Liver (tissue), 9 donors: ENCODE results near the gene ATF7. TPM values are rescaled to one million over a fixed set of nuclear protein-coding genes. Genes with fewer than 3 reads are reported as not detected.

ENCODE experiments used
- DNase-seq: peaks from one replicate; pipeline ENCODE4 v3.0.0-alpha.2; 2017; ENCODE audit warnings: low spot score
- H3K27ac ChIP-seq, 2 donors: one replicate each; pipeline ENCODE4 v1.7.0; 2013; ENCODE audit warnings: inconsistent platforms in 2 of 2, low read length in 2 of 2, control low read depth in 1 of 2, low read depth in 1 of 2, mild to moderate bottlenecking in 1 of 2
- H3K27me3 ChIP-seq, 4 donors: one replicate each; pipeline versions ENCODE4 v1.6.1 to v1.7.0; 2013; ENCODE audit warnings: low read length in 3 of 4, inconsistent platforms in 1 of 4, mild to moderate bottlenecking in 1 of 4, moderate library complexity in 1 of 4; ENCODE audit not compliant: control insufficient read depth in 4 of 4, insufficient read depth in 4 of 4
- H3K36me3 ChIP-seq, 4 donors: one replicate each; pipeline versions ENCODE4 v1.6.1 to v1.7.0; 2013; ENCODE audit warnings: low read length in 3 of 4, mild to moderate bottlenecking in 3 of 4, low read depth in 1 of 4, moderate library complexity in 1 of 4; ENCODE audit not compliant: control insufficient read depth in 4 of 4, insufficient read depth in 3 of 4
- H3K4me1 ChIP-seq, 4 donors: one replicate each; pipeline versions ENCODE4 v1.6.1 to v1.7.0; 2013; ENCODE audit warnings: low read length in 3 of 4, mild to moderate bottlenecking in 3 of 4, moderate library complexity in 1 of 4; ENCODE audit not compliant: control insufficient read depth in 4 of 4, insufficient read depth in 4 of 4
- H3K4me3 ChIP-seq, 3 donors: one replicate each; pipeline versions ENCODE4 v1.6.1 to v1.7.0; 2013; ENCODE audit warnings: low read length in 3 of 3, control low read depth in 1 of 3, low read depth in 1 of 3, mild to moderate bottlenecking in 1 of 3
- H3K9ac ChIP-seq, 2 donors: one replicate each; pipeline ENCODE4 v1.7.0; 2013; ENCODE audit warnings: low read length in 2 of 2, mild to moderate bottlenecking in 2 of 2, moderate library complexity in 2 of 2, control low read depth in 1 of 2, low read depth in 1 of 2
- H3K9me3 ChIP-seq, 4 donors: one replicate each; pipeline versions ENCODE4 v1.6.1 to v1.7.0; 2013; ENCODE audit warnings: low read length in 3 of 4; ENCODE audit not compliant: control insufficient read depth in 4 of 4
- FOXA1 ChIP-seq: IDR thresholded peaks from 2 replicates; pipeline ENCODE4 v1.6.1; 2016; ENCODE audit warnings: antibody characterized with exemption
- HNF4A ChIP-seq, 2 donors: conservative IDR thresholded peaks; 2 replicates each; pipeline ENCODE4 v1.6.1; 2016; ENCODE audit warnings: antibody characterized with exemption in 2 of 2, mild to moderate bottlenecking in 2 of 2
- HNF4G ChIP-seq: IDR thresholded peaks from 2 replicates; pipeline ENCODE4 v1.6.1; 2016; ENCODE audit warnings: antibody characterized with exemption
- JUND ChIP-seq, 2 donors: IDR thresholded peaks; 2 replicates each; pipeline ENCODE4 v1.6.1; 2016; ENCODE audit warnings: antibody characterized with exemption in 2 of 2
- RAD21 ChIP-seq, 2 donors: IDR thresholded peaks; 2 replicates each; pipeline ENCODE4 v1.6.1; 2016; ENCODE audit warnings: antibody characterized with exemption in 2 of 2, mild to moderate bottlenecking in 2 of 2
- RXRA ChIP-seq, 2 donors: IDR thresholded peaks; 2 replicates each; pipeline ENCODE4 v1.6.1; 2017 to 2018; ENCODE audit warnings: antibody characterized with exemption in 2 of 2, mild to moderate bottlenecking in 1 of 2
- SP1 ChIP-seq: IDR thresholded peaks from 2 replicates; pipeline ENCODE4 v1.6.1; 2018; ENCODE audit warnings: antibody characterized with exemption, mild to moderate bottlenecking
- TAF1 ChIP-seq: conservative IDR thresholded peaks from 2 replicates; pipeline ENCODE4 v1.6.1; 2016; ENCODE audit warnings: antibody characterized with exemption, mild to moderate bottlenecking
- YY1 ChIP-seq: IDR thresholded peaks from 2 replicates; pipeline ENCODE4 v1.6.1; 2016; ENCODE audit warnings: antibody characterized with exemption, mild to moderate bottlenecking
- WGBS: extraction: QIAGEN DNeasy Blood & Tissue Kit; methylation state at CpG from one replicate; pipeline ENCODE4 v1.1.7; 2013; 5-methylcytosine and 5-hydroxymethylcytosine counted together
- polyA plus RNA-seq, 2 donors: library from polyadenylated mRNA; stranded (reverse) in 1 of 2; unstranded in 1 of 2; fragments of 200-250 nt in 1 of 2; fragments of >200 nt in 1 of 2; fragmentation: Nextera tagmentation in 1 of 2; extraction: Ambion mirVana in 1 of 2; gene quantifications; one replicate each; pipeline versions ENCODE4 v1.2.1 to v1.2.3, GENCODE V29; 2013 to 2015
- total RNA-seq, 2 donors: library from RNA; depleted of rRNA; stranded (reverse); fragments of >200 nt; gene quantifications; one replicate each; pipeline ENCODE4 v1.2.3, GENCODE V29; 2014
- TF ChIP-seq, protein P1 (sequence below): fragments of 150-350 bp; IDR thresholded peaks from 2 replicates; pipeline ENCODE4 v1.5.1; 2017; ENCODE audit warnings: improper control_type of control experiment, low read depth, low read length; ENCODE audit not compliant: missing input control
- TF ChIP-seq, protein P2 (sequence below): IDR thresholded peaks from 2 replicates; pipeline ENCODE4 v1.6.1; 2016; ENCODE audit warnings: antibody characterized with exemption
- TF ChIP-seq, protein P3 (sequence below): IDR thresholded peaks from 2 replicates; pipeline ENCODE4 v1.6.1; 2016; ENCODE audit warnings: antibody characterized with exemption
- TF ChIP-seq, protein P4 (sequence below): IDR thresholded peaks from 2 replicates; pipeline ENCODE4 v1.6.1; 2016; ENCODE audit warnings: antibody characterized with exemption, mild to moderate bottlenecking
- donor health status: healthy.
- donor health status: healthy.
- donor health status: healthy.
- donor health status: healthy.
- donor health status: healthy.

Gene ATF7
- total and polyA plus RNA-seq, 4 donors, result 5.3 to 14.5 (median 9.9) TPM

DNA sequence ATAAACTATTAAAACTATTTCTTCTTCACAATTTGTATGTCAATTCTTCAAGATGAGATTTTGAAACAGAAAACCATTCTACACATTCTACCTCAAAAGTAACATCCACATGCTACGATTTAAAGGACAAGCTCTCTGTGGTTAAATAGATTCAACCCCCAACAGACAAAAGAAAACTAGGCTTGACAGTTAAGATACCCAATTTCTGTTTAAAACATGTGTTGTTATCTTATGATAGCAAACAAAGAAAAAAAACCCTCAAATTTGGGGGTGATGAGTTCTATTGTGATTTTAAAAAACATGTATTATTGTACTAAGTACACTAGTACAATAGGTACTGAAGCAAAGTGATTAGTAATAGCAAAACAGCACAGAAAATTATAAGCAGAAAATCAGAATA, 33.8 kb downstream of the ATF7 start (continued):
- TF ChIP-seq, protein P1, sequence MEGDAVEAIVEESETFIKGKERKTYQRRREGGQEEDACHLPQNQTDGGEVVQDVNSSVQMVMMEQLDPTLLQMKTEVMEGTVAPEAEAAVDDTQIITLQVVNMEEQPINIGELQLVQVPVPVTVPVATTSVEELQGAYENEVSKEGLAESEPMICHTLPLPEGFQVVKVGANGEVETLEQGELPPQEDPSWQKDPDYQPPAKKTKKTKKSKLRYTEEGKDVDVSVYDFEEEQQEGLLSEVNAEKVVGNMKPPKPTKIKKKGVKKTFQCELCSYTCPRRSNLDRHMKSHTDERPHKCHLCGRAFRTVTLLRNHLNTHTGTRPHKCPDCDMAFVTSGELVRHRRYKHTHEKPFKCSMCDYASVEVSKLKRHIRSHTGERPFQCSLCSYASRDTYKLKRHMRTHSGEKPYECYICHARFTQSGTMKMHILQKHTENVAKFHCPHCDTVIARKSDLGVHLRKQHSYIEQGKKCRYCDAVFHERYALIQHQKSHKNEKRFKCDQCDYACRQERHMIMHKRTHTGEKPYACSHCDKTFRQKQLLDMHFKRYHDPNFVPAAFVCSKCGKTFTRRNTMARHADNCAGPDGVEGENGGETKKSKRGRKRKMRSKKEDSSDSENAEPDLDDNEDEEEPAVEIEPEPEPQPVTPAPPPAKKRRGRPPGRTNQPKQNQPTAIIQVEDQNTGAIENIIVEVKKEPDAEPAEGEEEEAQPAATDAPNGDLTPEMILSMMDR, result no peak
- no peak for TF ChIP-seq FOXA1

DNA sequence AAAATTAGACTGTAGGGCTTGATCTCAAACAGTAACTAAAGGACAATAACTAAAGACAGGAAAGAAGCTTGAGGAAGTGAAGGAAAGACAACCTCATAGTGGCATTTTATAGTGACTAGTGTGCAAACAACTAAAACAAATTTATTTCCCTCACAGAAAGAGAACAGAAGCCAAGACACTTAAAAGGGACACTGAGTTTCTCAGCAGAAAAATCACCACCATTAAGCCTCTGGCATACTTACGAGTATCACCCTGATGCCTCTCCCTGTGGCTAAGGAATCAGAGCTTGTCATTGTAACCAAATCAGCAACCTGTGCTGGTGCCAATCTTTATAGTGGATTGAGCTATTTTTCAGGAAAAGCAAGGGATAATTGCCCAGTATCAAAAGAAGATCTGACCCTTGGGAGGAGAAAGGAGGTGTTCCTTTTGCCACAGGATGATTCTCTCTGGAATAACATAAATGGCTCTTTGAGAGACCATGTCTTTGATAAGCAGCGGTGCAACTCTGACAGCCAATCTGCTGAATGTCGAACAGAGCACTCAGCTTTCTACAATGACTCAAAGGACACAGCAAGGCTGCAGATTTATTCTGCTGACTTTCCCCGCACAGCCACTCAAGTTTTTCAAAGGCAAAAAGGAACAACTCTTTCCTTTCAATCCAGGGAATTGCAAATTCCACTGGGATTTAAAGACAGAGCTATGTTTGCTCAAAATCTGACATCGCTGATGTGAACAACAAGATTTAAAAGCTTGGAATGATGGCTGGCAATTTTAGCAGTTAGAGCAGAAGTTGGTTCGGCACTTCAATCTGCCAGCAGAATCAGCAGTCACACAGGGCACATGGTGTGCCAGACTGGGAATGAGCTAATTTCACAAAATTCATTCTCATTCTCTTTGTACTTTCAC, 34.6 kb downstream of the ATF7 start:
- H3K4me3 ChIP-seq, result no peak overlapping the region
- WGBS, result 72% methylated on average over 6 of the region's 6 CpGs
- H3K36me3 ChIP-seq, result no peaks in the 10 kb centered on the region
- H3K27me3 ChIP-seq, result no peaks in the 10 kb centered on the region
- peaks cover 0 to 16% (median 8%) of the 10 kb centered on the region in 4 donors for H3K4me1 ChIP-seq
- TF ChIP-seq, protein P2, sequence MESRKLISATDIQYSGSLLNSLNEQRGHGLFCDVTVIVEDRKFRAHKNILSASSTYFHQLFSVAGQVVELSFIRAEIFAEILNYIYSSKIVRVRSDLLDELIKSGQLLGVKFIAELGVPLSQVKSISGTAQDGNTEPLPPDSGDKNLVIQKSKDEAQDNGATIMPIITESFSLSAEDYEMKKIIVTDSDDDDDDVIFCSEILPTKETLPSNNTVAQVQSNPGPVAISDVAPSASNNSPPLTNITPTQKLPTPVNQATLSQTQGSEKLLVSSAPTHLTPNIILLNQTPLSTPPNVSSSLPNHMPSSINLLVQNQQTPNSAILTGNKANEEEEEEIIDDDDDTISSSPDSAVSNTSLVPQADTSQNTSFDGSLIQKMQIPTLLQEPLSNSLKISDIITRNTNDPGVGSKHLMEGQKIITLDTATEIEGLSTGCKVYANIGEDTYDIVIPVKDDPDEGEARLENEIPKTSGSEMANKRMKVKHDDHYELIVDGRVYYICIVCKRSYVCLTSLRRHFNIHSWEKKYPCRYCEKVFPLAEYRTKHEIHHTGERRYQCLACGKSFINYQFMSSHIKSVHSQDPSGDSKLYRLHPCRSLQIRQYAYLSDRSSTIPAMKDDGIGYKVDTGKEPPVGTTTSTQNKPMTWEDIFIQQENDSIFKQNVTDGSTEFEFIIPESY, result no peak
- peak in 1 of 2 donors; percentile 20 for TF ChIP-seq HNF4A (conservative IDR thresholded peaks at IDR 0.05)
- no peak for DNase-seq
- H3K9me3 ChIP-seq, result no peaks in the 10 kb centered on the region
- no peak overlapping the region for H3K27ac ChIP-seq
- peak overlapping the region in 1 of 2 donors; percentile 36 for H3K9ac ChIP-seq

DNA sequence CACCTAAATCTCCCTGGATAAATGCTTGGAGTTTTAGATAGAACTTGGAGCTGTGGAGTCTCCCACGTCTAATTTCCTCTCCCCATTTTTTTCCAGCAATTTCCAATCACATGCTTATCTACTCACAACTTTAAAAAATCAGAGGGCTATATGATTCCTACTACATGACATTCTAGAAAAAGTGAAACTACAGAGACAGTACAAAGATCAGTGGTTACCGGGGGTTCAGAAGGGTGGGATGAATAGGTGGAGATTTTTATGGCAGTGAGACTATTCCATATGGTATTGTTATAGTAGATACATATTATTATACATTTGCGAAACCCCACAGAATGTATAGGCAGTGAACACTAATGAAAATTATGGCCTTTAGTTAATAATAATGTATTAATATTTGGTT, 35.5 kb downstream of the ATF7 start:
- no peak for DNase-seq
- 74% methylated on average over 3 of the region's 3 CpGs for WGBS
- no peak overlapping the region for H3K9ac ChIP-seq
- no peaks in the 10 kb centered on the region for H3K36me3 ChIP-seq
- H3K27me3 ChIP-seq, result no peaks in the 10 kb centered on the region
- no peak overlapping the region for H3K27ac ChIP-seq
- no peak overlapping the region for H3K4me3 ChIP-seq
- H3K4me1 ChIP-seq, result peaks cover 0 to 16% (median 7%) of the 10 kb centered on the region in 4 donors
- H3K9me3 ChIP-seq, result no peaks in the 10 kb centered on the region
- TF ChIP-seq SP1, result no peak
- TF ChIP-seq, protein P3, sequence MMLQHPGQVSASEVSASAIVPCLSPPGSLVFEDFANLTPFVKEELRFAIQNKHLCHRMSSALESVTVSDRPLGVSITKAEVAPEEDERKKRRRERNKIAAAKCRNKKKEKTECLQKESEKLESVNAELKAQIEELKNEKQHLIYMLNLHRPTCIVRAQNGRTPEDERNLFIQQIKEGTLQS, result no peak
- TF ChIP-seq FOXA1, result no peak
- no peak for TF ChIP-seq HNF4G
- no peak for TF ChIP-seq RXRA (IDR thresholded peaks at IDR 0.05)

DNA sequence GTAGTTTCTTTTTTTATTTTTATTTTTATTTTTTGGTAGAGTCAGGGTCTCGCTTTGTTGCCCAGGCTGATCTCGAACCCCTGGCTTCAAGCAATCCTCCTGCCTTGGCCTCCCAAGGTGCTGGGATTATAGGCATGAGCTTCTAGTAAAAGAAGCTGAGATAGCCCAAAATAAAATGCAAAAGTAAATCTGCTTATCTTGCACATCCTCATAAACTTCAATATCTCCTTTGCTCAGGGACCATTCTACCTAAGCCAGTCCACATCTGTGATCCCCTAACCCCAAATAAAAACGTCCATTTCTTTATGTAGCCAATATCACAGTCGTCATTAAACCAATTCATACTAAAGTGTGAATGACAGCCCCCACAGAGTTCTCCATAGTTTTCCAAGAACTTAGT, 36.3 kb downstream of the ATF7 start:
- H3K9ac ChIP-seq, result no peak overlapping the region
- peaks cover 0 to 2% (median 0%) of the 10 kb centered on the region in 4 donors for H3K36me3 ChIP-seq
- peaks cover 0 to 16% (median 7%) of the 10 kb centered on the region in 4 donors for H3K4me1 ChIP-seq
- no peaks in the 10 kb centered on the region for H3K27me3 ChIP-seq
- no peaks in the 10 kb centered on the region for H3K9me3 ChIP-seq
- DNase-seq, result no peak
- H3K4me3 ChIP-seq, result no peak overlapping the region
- H3K27ac ChIP-seq, result no peak overlapping the region
- WGBS, result 92% methylated on average over 4 of the region's 4 CpGs
- TF ChIP-seq, protein P4, sequence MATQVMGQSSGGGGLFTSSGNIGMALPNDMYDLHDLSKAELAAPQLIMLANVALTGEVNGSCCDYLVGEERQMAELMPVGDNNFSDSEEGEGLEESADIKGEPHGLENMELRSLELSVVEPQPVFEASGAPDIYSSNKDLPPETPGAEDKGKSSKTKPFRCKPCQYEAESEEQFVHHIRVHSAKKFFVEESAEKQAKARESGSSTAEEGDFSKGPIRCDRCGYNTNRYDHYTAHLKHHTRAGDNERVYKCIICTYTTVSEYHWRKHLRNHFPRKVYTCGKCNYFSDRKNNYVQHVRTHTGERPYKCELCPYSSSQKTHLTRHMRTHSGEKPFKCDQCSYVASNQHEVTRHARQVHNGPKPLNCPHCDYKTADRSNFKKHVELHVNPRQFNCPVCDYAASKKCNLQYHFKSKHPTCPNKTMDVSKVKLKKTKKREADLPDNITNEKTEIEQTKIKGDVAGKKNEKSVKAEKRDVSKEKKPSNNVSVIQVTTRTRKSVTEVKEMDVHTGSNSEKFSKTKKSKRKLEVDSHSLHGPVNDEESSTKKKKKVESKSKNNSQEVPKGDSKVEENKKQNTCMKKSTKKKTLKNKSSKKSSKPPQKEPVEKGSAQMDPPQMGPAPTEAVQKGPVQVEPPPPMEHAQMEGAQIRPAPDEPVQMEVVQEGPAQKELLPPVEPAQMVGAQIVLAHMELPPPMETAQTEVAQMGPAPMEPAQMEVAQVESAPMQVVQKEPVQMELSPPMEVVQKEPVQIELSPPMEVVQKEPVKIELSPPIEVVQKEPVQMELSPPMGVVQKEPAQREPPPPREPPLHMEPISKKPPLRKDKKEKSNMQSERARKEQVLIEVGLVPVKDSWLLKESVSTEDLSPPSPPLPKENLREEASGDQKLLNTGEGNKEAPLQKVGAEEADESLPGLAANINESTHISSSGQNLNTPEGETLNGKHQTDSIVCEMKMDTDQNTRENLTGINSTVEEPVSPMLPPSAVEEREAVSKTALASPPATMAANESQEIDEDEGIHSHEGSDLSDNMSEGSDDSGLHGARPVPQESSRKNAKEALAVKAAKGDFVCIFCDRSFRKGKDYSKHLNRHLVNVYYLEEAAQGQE, result no peak
- TF ChIP-seq, protein P1, result no peak
- TF ChIP-seq FOXA1 (no peak), YY1 (no peak), RAD21 (IDR thresholded peaks at IDR 0.05) (no peak), HNF4G (no peak), HNF4A (conservative IDR thresholded peaks at IDR 0.05) (no peak), TAF1 (no peak), SP1 (no peak), JUND (IDR thresholded peaks at IDR 0.05) (no peak)
- TF ChIP-seq, protein P3, result no peak
